ENCODE measurements around the gene MRC2. TPM values are rescaled to one million over a fixed set of nuclear protein-coding genes. Genes with fewer than 3 reads are reported as not detected.

MRC2 gene
- total RNA-seq, 1 experiment from 2014 or later, result 10.7 TPM

DNA sequence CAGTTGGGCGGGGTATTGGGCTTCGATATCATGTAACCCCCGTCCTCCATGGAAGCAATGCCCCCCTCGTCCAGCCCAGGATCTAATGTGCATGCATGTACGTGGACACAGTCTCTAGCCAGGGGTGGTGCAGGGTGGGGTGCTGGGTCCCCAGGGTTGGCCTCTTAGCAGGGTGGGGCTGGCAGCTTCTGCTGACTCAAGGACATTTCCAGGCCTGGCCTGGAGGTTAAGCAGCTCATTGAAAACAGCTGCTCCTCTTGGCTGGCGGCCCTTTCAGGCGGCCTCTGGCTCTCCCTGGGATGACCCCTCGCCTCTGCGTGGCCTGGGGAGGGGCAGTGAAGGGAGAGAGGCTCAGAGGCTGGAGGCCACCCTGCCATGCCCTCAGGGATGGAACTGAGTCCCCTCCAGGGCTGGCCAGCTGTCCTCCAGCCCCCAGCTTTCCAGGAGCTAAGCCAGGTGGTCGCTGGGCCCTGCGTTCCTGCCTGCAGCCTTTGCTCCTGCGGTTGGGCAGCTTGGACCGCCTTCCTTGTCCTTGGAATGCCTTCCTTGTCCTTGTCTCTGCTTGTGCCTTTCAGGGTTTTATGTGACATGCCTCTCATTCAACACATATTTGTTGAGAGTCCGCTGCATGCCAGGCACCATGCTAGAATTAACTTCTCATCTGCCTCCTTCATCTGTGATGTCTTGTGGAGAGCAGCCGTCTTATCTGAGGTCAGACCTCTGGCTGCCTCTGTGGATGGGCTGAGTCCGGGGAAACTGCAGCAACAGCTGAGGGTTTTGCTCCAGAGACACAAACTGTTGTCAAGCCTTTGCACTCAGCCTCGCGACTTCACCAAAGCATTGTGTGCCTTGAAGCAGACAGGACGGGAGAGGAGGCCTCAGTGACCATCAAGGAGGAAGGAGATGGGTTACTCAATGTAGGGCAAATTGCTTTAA is 26.6 kb downstream of the MRC2 start (continued):
- TF ChIP-seq TCF7L2 (IDR thresholded peaks at IDR 0.05; ENCODE audit: borderline replicate concordance, extremely low read depth, insufficient read depth, insufficient read length) (no peak), JUND (IDR thresholded peaks at IDR 0.05) (no peak), RAD21 (IDR thresholded peaks at IDR 0.05; ENCODE audit: low read depth) (no peak), EZH2 (IDR thresholded peaks at IDR 0.05) (no peak)

DNA sequence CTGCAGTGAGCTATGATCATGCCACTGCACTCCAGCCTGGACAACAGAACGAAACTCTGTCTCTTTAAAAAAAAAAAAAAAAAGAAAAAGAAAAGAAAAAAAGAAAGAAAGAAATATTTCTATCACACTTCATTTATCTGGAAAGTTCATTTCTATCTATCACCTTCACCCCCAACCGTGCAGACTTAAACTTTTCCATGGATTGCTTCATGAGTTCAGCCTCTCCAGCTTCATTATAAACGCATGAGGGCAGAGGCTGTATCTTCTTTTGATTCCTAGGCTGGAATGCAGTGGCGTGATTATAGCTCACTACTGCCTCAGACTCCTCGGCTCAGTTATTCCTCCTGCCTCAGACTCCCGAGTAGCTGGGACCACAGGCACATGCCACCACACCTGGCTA is 28.2 kb downstream of the MRC2 start:
- H3K4me3 ChIP-seq (replicated peaks in 1 of 2; ENCODE audit: low read depth in 1 of 2, low read length in 2 of 2), result no peak overlapping the region
- no peaks in the 10 kb centered on the region for H3K9me2 ChIP-seq (ENCODE audit: insufficient read depth)
- peaks cover 6 to 8% of the 10 kb centered on the region in 2 experiments; a peak in 2 of 4 replicates for H3K9me3 ChIP-seq (ENCODE audit: control insufficient read depth in 1 of 2, insufficient read depth in 1 of 2, low read depth in 1 of 2, low read length in 2 of 2)
- ATAC-seq (no peak), DNase-seq (ENCODE audit: low read depth, low spot score) (no peak)
- H3K27ac ChIP-seq (ENCODE audit: low read depth, low read length), result no peak overlapping the region
- intact Hi-C loops (cut with micrococcal nuclease), result no loop called here
- H3K4me2 ChIP-seq (ENCODE audit: low read length), result no peak overlapping the region
- CTCF ChIA-PET, result no interaction called here
- TF ChIP-seq TCF7L2 (IDR thresholded peaks at IDR 0.05; ENCODE audit: borderline replicate concordance, extremely low read depth, insufficient read depth, insufficient read length) (no peak), CBX3 (IDR thresholded peaks at IDR 0.05; ENCODE audit: low read depth) (no peak), FOSL1 (IDR thresholded peaks at IDR 0.05; ENCODE audit: low read depth) (no peak)
- TF ChIP-seq, protein P1, sequence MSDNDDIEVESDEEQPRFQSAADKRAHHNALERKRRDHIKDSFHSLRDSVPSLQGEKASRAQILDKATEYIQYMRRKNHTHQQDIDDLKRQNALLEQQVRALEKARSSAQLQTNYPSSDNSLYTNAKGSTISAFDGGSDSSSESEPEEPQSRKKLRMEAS (IDR thresholded peaks at IDR 0.05), result no peak
- no peak overlapping the region for H2AFZ ChIP-seq (ENCODE audit: low read depth, low read length, poor library complexity, severe bottlenecking)
- no peak overlapping the region for H3K9ac ChIP-seq (ENCODE audit: low read length)
- RAD21 ChIA-PET (ENCODE audit: low non-redundant PET in 1 of 2, low total read pairs in 2 of 2, uncharacterized antibody in 2 of 2, unreplicated experiment in 2 of 2), result no interaction called here
- H3K36me3 ChIP-seq (ENCODE audit: control insufficient read depth in 1 of 2, insufficient read depth in 2 of 2, low read length in 2 of 2), result no peaks in the 10 kb centered on the region
- BruUV-seq (replicated peaks), result no TSS peak
- no peaks in the 10 kb centered on the region for H3K27me3 ChIP-seq (ENCODE audit: insufficient read depth, low read length)
- H4K20me1 ChIP-seq (ENCODE audit: insufficient read depth), result no peaks in the 10 kb centered on the region
- no peaks in the 10 kb centered on the region for H3K79me2 ChIP-seq (ENCODE audit: insufficient read depth, low read length)
- peaks cover 0 to 7% of the 10 kb centered on the region in 2 experiments; a peak in 1 of 4 replicates for H3K4me1 ChIP-seq (ENCODE audit: control insufficient read depth in 1 of 2, insufficient read depth in 2 of 2, low read length in 2 of 2)
- POLR2A ChIA-PET, result no interaction called here
